Uterus (tissue), 4 donors: ENCODE data around the gene SUGP2. TPM values are rescaled to one million over a fixed set of nuclear protein-coding genes. Genes with fewer than 3 reads are reported as not detected.

ENCODE experiments used
- DNase-seq, 2 donors: peaks; one replicate each; pipeline ENCODE4 v3.0.0-alpha.2; 2019 to 2020
- H3K27ac ChIP-seq, 2 donors: fragments of 200-600 bp; sonication (generic); 1 replicate in 1 of 2; 2 replicates in 1 of 2; pipeline ENCODE4 v1.5.1; 2016 to 2018
- H3K27me3 ChIP-seq, 2 donors: fragments of 200-600 bp; sonication (generic); one replicate each; pipeline ENCODE4 v1.5.1; 2018 to 2019; ENCODE audit warnings: control low read depth in 1 of 2
- H3K36me3 ChIP-seq, 2 donors: fragments of 200-600 bp; sonication (generic); one replicate each; pipeline ENCODE4 v1.5.1; 2019; ENCODE audit warnings: control low read depth in 1 of 2
- H3K4me1 ChIP-seq, 2 donors: fragments of 200-600 bp; sonication (generic); one replicate each; pipeline ENCODE4 v1.5.1; 2018 to 2019; ENCODE audit warnings: control low read depth in 1 of 2
- H3K4me3 ChIP-seq, 2 donors: fragments of 200-600 bp; sonication (generic); 1 replicate in 1 of 2; 2 replicates in 1 of 2; pipeline ENCODE4 v1.5.1; 2018 to 2019; ENCODE audit warnings: mild to moderate bottlenecking in 1 of 2
- H3K9me3 ChIP-seq, 2 donors: fragments of 200-600 bp; sonication (generic); one replicate each; pipeline ENCODE4 v1.5.1; 2019; ENCODE audit warnings: control low read depth in 1 of 2
- CTCF ChIP-seq, 4 experiments: fragments of 200-600 bp in 2 of 4; fragments of 450-650 bp in 2 of 4; sonication (generic) in 2 of 4; IDR thresholded peaks; one replicate each; pipeline ENCODE4 v1.5.1; 2016 to 2019; ENCODE audit warnings: antibody characterized with exemption in 4 of 4, mild to moderate bottlenecking in 2 of 4, moderate library complexity in 1 of 4
- POLR2A ChIP-seq, 2 donors: fragments of 450-650 bp; IDR thresholded peaks; one replicate each; pipeline ENCODE4 v1.6.1; 2016; ENCODE audit warnings: antibody characterized with exemption in 2 of 2, mild to moderate bottlenecking in 1 of 2, moderate library complexity in 1 of 2
- intact Hi-C: fragments of 100-400 bp; cut with DNase I; formaldehyde crosslinking; loops from one replicate; pipeline ENCODE4 v1.15.1; 2023; ENCODE audit warnings: low total_unique reads
- total RNA-seq, 4 donors: library from RNA; depleted of rRNA in 3 of 4; stranded (reverse); fragments of >200 nt in 3 of 4; gene quantifications; one replicate each; pipeline versions ENCODE4 v1.1.0 to v1.2.4, GENCODE V29; 2014 to 2023
- donor health status: DM: yes; HTN: yes; CAD: no.

Gene SUGP2
- total RNA-seq, 4 donors from 2014 or later: 22.5 to 95.8 (median 53.7) TPM

GRCh38 chr19:19022380-19022961, 10.8 kb downstream of the SUGP2 start:
- intact Hi-C loops: no loop called here
- Histone ChIP-seq H3K4me3 (no peak overlapping the region), H3K9me3 (no peaks in the 10 kb centered on the region), H3K27ac (no peak overlapping the region), H3K4me1 (no peaks in the 10 kb centered on the region), H3K36me3 (no peaks in the 10 kb centered on the region), H3K27me3 (no peaks in the 10 kb centered on the region)
- TF ChIP-seq CTCF (IDR thresholded peaks at IDR 0.05) (no peak), POLR2A (IDR thresholded peaks at IDR 0.05) (no peak)
- DNase-seq: no peak

GRCh38 chr19:19021115-19021514, 12.2 kb downstream of the SUGP2 start:
- intact Hi-C loops: no loop called here
- TF ChIP-seq CTCF (IDR thresholded peaks at IDR 0.05): no peak
- TF ChIP-seq POLR2A (IDR thresholded peaks at IDR 0.05): no peak
- no peak overlapping the region for H3K27ac ChIP-seq

GRCh38 chr19:19010551-19010950, 22.8 kb downstream of the SUGP2 start:
- Histone ChIP-seq H3K9me3 (no peaks in the 10 kb centered on the region), H3K4me3 (no peak overlapping the region), H3K36me3 (no peaks in the 10 kb centered on the region), H3K4me1 (no peaks in the 10 kb centered on the region), H3K27ac (no peak overlapping the region), H3K27me3 (no peaks in the 10 kb centered on the region)
- intact Hi-C loops: no loop called here
- DNase-seq: no peak
- TF ChIP-seq POLR2A (IDR thresholded peaks at IDR 0.05) (no peak), CTCF (IDR thresholded peaks at IDR 0.05) (no peak)

More at GRCh38 chr19:19021115-19021514, 12.2 kb downstream of the SUGP2 start:
- no peaks in the 10 kb centered on the region for H3K36me3 ChIP-seq
- H3K4me1 ChIP-seq: no peaks in the 10 kb centered on the region
- no peaks in the 10 kb centered on the region for H3K9me3 ChIP-seq
- H3K4me3 ChIP-seq: no peak overlapping the region
- no peaks in the 10 kb centered on the region for H3K27me3 ChIP-seq
- no peak for DNase-seq

GRCh38 chr19:19009951-19010350, 23.4 kb downstream of the SUGP2 start:
- no peaks in the 10 kb centered on the region for H3K9me3 ChIP-seq
- DNase-seq: no peak
- H3K4me1 ChIP-seq: no peaks in the 10 kb centered on the region
- no peaks in the 10 kb centered on the region for H3K27me3 ChIP-seq
- no peak overlapping the region for H3K4me3 ChIP-seq
- no peak overlapping the region for H3K27ac ChIP-seq
- intact Hi-C loops: no loop called here
- TF ChIP-seq POLR2A (IDR thresholded peaks at IDR 0.05) (no peak), CTCF (IDR thresholded peaks at IDR 0.05) (no peak)
- no peaks in the 10 kb centered on the region for H3K36me3 ChIP-seq

GRCh38 chr19:19006213-19006612, 27.1 kb downstream of the SUGP2 start:
- TF ChIP-seq CTCF (IDR thresholded peaks at IDR 0.05) (no peak), POLR2A (IDR thresholded peaks at IDR 0.05) (no peak)
- no peaks in the 10 kb centered on the region for H3K36me3 ChIP-seq
- no peak for DNase-seq
- no peaks in the 10 kb centered on the region for H3K27me3 ChIP-seq
- H3K4me1 ChIP-seq: no peaks in the 10 kb centered on the region
- no peak overlapping the region for H3K4me3 ChIP-seq
- no peaks in the 10 kb centered on the region for H3K9me3 ChIP-seq
- no peak overlapping the region for H3K27ac ChIP-seq
- intact Hi-C loops: no loop called here
